Natural killer cell (primary cell): ENCODE data around the gene C10orf62. TPM values are rescaled to one million over a fixed set of nuclear protein-coding genes. Genes with fewer than 3 reads are reported as not detected.

Experiments used
- ATAC-seq, 3 donors: fragments of 150-1000 bp in 2 of 3; fragments of 200-7000 bp in 1 of 3; cut with Tn5 transposase; 1 replicate in 1 of 3; 2 replicates in 2 of 3; pipeline ENCODE4 v1.10.0; 2021; ENCODE audit warnings: mild to moderate bottlenecking in 2 of 3, moderate library complexity in 2 of 3
- DNase-seq, 2 donors: peaks; one replicate each; pipeline versions ENCODE4 v3.0.0 to v3.0.0-alpha.2; 2013 to 2021; ENCODE audit warnings: mixed read lengths in 1 of 2
- H3K27ac ChIP-seq: one replicate; pipeline ENCODE4 v1.5.1; 2013; ENCODE audit warnings: mild to moderate bottlenecking, low read length
- H3K27me3 ChIP-seq: one replicate; pipeline ENCODE4 v1.6.1; 2013; ENCODE audit warnings: low read length; ENCODE audit not compliant: control insufficient read depth, insufficient read depth
- H3K36me3 ChIP-seq: one replicate; pipeline ENCODE4 v1.6.1; 2013; ENCODE audit warnings: low read length; ENCODE audit not compliant: control insufficient read depth, insufficient read depth
- H3K4me1 ChIP-seq: one replicate; pipeline ENCODE4 v1.6.1; 2013; ENCODE audit warnings: low read length; ENCODE audit not compliant: control insufficient read depth, insufficient read depth
- H3K4me3 ChIP-seq: one replicate; pipeline ENCODE4 v1.5.1; 2013; ENCODE audit warnings: low read length
- H3K9me3 ChIP-seq: one replicate; pipeline ENCODE4 v1.6.1; 2013; ENCODE audit warnings: low read length; ENCODE audit not compliant: control insufficient read depth, insufficient read depth
- H3K27ac Mint-ChIP-seq, 2 donors: one replicate each; pipeline ENCODE4 v1.8.0; 2022; ENCODE audit warnings: mild to moderate bottlenecking in 2 of 2, mixed read lengths in 2 of 2, moderate library complexity in 1 of 2
- H3K27me3 Mint-ChIP-seq, 2 donors: one replicate each; pipeline ENCODE4 v1.8.0; 2022; ENCODE audit warnings: low read depth in 2 of 2, mixed read lengths in 2 of 2
- H3K36me3 Mint-ChIP-seq: one replicate; pipeline ENCODE4 v1.8.0; 2022; ENCODE audit warnings: mixed read lengths
- H3K4me1 Mint-ChIP-seq, 2 donors: one replicate each; pipeline ENCODE4 v1.8.0; 2022; ENCODE audit warnings: mixed read lengths in 2 of 2
- H3K4me3 Mint-ChIP-seq: one replicate; pipeline ENCODE4 v1.8.0; 2022; ENCODE audit warnings: mild to moderate bottlenecking, moderate library complexity, mixed read lengths
- H3K9me3 Mint-ChIP-seq, 2 donors: one replicate each; pipeline ENCODE4 v1.8.0; 2022; ENCODE audit warnings: mixed read lengths in 2 of 2
- CTCF ChIP-seq: fragments of 200-600 bp; IDR thresholded peaks from one replicate; pipeline ENCODE4 v1.8.0; 2022; ENCODE audit warnings: antibody characterized with exemption
- WGBS: methylation state at CpG from one replicate; pipeline ENCODE4 v1.1.7; 2013; ENCODE audit warnings: missing lambda C conversion rate; ENCODE audit not compliant: insufficient coverage; 5-methylcytosine and 5-hydroxymethylcytosine counted together
- intact Hi-C: fragments of 100-400 bp; cut with micrococcal nuclease; formaldehyde crosslinking; loops from one replicate; pipeline ENCODE4 v1.14.2; 2022
- total RNA-seq, 4 donors: library from RNA; stranded (reverse); fragments of 120-200 nt in 1 of 4; gene quantifications; one replicate each; pipeline versions ENCODE4 v1.2.3 to v1.2.4, GENCODE V29; 2013 to 2022

Gene C10orf62
- total RNA-seq, 3 donors from 2014 or later (not counting 1 experiment from before 2014, with no cell fraction given): 0.32 TPM; not detected in 2

DNA sequence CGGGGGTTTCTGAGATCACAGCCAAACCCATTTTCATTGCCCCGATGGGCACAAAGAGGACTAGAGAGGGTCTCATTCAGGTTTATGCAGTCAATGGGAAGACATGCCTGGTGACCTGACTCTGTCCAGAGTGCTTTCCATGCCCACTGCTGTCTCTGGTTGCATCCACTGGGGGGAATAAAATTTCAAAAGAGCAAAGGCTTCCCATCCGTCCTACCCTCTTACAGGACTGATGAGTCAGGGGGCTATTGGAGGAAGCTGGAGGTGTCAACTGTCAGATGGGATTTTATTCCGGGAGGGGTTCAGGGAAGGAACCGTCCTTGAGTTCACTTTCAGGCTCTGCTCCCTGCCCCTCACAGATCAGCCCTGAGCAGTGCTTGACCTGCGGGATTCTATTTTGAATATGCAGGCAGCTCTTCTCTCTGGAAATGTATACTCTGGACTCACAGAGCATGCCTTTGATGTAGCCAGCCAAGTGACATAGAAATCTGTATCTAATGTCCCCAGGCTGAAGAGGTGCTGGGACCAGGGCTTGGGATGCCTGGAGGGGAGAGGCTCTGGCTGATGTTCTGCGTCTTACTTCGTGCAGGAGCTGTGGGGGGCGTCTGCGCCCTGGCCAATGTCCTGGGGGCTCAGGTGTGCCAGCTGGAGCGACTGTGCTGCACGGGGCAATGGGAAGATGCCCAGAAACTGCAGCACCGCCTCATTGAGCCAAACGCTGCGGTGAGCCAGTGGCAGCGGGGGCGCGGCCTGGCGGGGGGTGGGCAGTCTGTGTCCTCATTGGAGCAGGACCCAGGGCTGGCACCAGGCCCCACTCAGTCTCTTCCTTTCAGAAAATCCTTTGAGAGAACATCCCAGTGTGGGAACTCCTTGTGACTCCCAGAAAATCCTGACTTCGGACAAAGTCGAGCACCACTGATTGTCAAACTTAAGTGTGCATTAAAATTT lies 12.0 kb downstream of the C10orf62 start:
- DNase-seq (no peak), ATAC-seq (no peak)
- Mint-ChIP-seq H3K9me3 (no peaks in the 10 kb centered on the region), H3K27ac (no peak overlapping the region), H3K27me3 (no peaks in the 10 kb centered on the region), H3K4me1 (no peaks in the 10 kb centered on the region), H3K36me3 (no peaks in the 10 kb centered on the region), H3K4me3 (no peak overlapping the region)
- no peaks in the 10 kb centered on the region for H3K4me1 ChIP-seq
- no peak overlapping the region for H3K4me3 ChIP-seq
- WGBS: 90% methylated on average over 20 of the region's 21 CpGs
- no peak overlapping the region for H3K27ac ChIP-seq
- no peaks in the 10 kb centered on the region for H3K9me3 ChIP-seq
- no peak for TF ChIP-seq CTCF
- H3K36me3 ChIP-seq: no peaks in the 10 kb centered on the region
- intact Hi-C loops: no loop called here
- H3K27me3 ChIP-seq: no peaks in the 10 kb centered on the region

DNA sequence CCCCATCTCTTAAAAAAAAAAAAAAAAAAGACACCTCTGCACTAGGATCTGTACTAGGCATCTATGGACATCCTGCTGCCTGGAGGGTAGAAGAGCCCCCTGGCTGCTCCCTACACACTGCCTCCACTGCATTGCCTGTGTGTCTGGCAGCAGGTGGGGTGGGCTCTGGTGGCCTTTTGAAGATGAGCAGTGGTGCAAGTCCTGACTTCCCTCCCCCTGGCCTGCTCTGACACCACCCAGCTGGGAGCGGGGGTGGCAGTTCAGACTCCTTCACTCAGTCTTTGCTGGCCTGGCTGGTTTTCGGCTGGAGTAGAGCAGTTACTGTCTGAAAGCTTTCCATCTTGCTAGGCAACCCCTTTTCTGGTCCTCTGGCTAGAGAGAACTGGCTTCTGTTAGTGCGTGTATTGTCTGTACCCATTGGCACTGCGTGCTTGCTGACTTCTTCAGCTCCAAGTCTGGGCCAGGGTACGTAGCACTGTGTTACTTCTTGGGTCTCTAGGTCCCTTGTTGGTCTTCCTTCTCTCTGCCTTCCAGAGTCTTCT lies 17.6 kb downstream of the C10orf62 start:
- DNase-seq: no peak
- Histone ChIP-seq H3K27ac (no peak overlapping the region), H3K4me3 (no peak overlapping the region), H3K9me3 (no peaks in the 10 kb centered on the region), H3K4me1 (no peaks in the 10 kb centered on the region), H3K36me3 (no peaks in the 10 kb centered on the region), H3K27me3 (no peaks in the 10 kb centered on the region)
- H3K27ac Mint-ChIP-seq: no peak overlapping the region
- no peak for TF ChIP-seq CTCF
- H3K36me3 Mint-ChIP-seq: no peaks in the 10 kb centered on the region
- ATAC-seq: no peak
- H3K4me3 Mint-ChIP-seq: no peak overlapping the region
- H3K27me3 Mint-ChIP-seq: peaks cover 0 to 4% of the 10 kb centered on the region in 2 donors
- no peaks in the 10 kb centered on the region for H3K9me3 Mint-ChIP-seq
- WGBS: 93% methylated on average over 5 of the region's 5 CpGs
- intact Hi-C loops: no loop called here
- no peaks in the 10 kb centered on the region for H3K4me1 Mint-ChIP-seq

GRCh38 chr10:97608991-97609561 lies 19.6 kb downstream of the C10orf62 start:
- Mint-ChIP-seq H3K36me3 (no peaks in the 10 kb centered on the region), H3K4me3 (no peak overlapping the region), H3K9me3 (no peaks in the 10 kb centered on the region), H3K27me3 (peaks cover 0 to 6% of the 10 kb centered on the region in 2 donors), H3K4me1 (no peaks in the 10 kb centered on the region), H3K27ac (no peak overlapping the region)
- Histone ChIP-seq H3K36me3 (no peaks in the 10 kb centered on the region), H3K27ac (no peak overlapping the region), H3K9me3 (no peaks in the 10 kb centered on the region), H3K27me3 (no peaks in the 10 kb centered on the region), H3K4me1 (no peaks in the 10 kb centered on the region), H3K4me3 (no peak overlapping the region)
- DNase-seq: no peak
- 89% methylated on average over 13 of the region's 13 CpGs for WGBS
- ATAC-seq: no peak
- intact Hi-C loops: no loop called here
- no peak for TF ChIP-seq CTCF
